GM12891 (cell line): ENCODE results near the gene CDHR3.

Experiments
- DNase-seq: peaks from one replicate; pipeline ENCODE4 v3.0.0; 2011; ENCODE audit warnings: low spot score; ENCODE audit not compliant: insufficient read length
- FAIRE-seq: peaks from 2 replicates; lab custom pipeline; 2011; peaks lifted over from hg19 to GRCh38; lab: Jason Lieb, UNC
- PAX5 ChIP-seq: IDR thresholded peaks from 2 replicates; pipeline ENCODE4 v1.6.1; 2011; ENCODE audit warnings: low read length, moderate library complexity, mild to moderate bottlenecking; ENCODE audit not compliant: insufficient read depth, severe bottlenecking
- POLR2A ChIP-seq: IDR thresholded peaks from 2 replicates; pipeline ENCODE4 v1.6.1; 2011; ENCODE audit warnings: low read depth, low read length, control low read depth
- POLR2AphosphoS5 ChIP-seq: IDR thresholded peaks from 2 replicates; pipeline ENCODE4 v1.6.1; 2011; ENCODE audit warnings: low read depth, low read length, control low read depth
- POU2F2 ChIP-seq: IDR thresholded peaks from 2 replicates; pipeline ENCODE4 v1.6.1; 2011; ENCODE audit warnings: low read depth, mild to moderate bottlenecking, control low read depth, low read length, moderate library complexity
- SPI1 ChIP-seq: IDR thresholded peaks from 2 replicates; pipeline ENCODE4 v1.6.1; 2011; ENCODE audit warnings: low read depth, low read length, control low read depth
- TAF1 ChIP-seq: IDR thresholded peaks from 2 replicates; pipeline ENCODE4 v1.6.1; 2011; ENCODE audit warnings: low read depth, low read length, control low read depth

The CDHR3 gene

DNA sequence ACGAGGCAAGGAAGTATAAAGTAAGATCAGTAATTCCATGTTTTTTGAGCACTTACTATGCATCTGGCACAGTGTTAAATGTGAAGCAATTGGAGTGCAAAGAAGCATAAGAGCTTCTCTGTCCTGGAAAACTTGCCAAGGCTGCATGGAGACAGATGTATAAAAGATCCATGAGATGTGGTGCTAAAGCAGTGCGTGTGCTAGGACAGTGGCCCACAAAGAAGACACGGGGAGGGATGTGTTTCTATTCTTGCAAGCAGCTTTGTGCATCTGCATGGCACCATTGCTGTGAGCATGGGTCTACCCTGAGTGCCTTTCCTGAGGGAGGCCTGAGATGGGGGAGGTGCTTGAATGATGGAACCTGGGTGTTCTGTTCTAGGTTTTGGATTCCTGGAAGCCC, 5.1 kb upstream of the CDHR3 start:
- DNase-seq: no peak
- no peak for FAIRE-seq
- TF ChIP-seq POU2F2 (no peak), POLR2A (no peak), SPI1 (no peak)

DNA sequence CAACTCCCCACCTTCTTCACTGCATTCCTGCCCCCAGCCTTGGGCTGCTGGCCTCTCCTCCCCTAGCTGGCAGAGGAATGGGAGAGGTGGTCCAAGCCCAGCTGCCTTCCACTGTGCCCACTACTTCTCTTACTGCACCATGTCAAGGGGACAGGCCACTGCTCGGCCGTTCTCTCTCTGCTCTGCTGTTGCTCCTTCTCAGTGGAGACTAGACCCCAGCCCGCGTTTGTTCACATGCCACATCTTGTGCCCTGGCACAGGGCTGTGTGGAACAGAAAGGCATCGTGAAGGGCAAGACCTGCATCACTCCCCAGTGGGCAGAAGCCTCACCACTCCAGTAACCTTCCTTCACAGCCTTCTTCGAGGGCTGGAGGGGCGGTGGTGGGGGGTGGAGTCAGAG, 711 bp upstream of the CDHR3 start:
- TF ChIP-seq POU2F2: no peak
- TF ChIP-seq TAF1: no peak
- no peak for TF ChIP-seq POLR2A
- no peak for TF ChIP-seq SPI1
- TF ChIP-seq PAX5: no peak
- TF ChIP-seq POLR2AphosphoS5: no peak
- FAIRE-seq (no peak), DNase-seq (no peak)

DNA sequence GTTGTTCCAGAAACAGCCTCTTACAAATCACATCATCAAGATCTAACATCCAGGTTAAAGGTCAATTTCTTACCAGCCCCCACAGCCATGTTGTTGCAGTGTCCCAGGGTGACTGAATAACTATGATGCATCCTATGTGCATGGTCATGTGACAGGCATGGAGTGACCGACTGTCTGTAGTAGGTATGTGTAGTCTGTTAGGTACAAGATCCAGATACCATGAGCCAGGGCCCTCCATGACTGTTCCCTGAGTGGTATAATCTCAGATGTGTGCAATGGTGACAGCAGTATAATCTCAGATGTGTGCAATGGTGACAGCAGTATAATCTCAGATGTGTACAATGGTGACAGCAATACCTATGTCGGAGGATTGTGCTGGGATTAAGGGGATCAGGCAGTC, 8.8 kb downstream of the CDHR3 start:
- FAIRE-seq (no peak), DNase-seq (no peak)
- no peak for TF ChIP-seq POLR2A

DNA sequence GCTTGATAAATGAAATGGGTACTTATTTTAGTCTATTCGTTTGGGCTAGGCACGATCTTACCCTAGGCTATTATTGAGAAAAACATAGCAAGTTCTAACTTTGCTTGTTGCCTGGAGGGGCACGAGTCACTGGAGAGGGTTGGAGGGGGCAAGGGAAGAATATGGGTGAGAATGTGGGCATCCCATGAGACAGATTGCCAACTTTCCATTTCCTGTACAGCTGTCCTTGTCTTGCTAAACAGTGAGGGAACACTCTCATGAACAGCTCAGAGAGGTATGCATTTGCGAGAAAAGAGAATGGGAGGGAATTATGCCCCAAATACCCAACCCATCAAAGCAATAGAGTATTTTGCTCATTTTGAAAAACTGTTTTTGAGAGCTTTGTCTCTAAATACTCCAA, 9.2 kb downstream of the CDHR3 start:
- no peak for DNase-seq
- no peak for FAIRE-seq
- TF ChIP-seq SPI1: no peak
- TF ChIP-seq PAX5: no peak
- TF ChIP-seq POLR2A: no peak
- TF ChIP-seq POU2F2: no peak
- TF ChIP-seq POLR2AphosphoS5: no peak
- TF ChIP-seq TAF1: no peak

DNA sequence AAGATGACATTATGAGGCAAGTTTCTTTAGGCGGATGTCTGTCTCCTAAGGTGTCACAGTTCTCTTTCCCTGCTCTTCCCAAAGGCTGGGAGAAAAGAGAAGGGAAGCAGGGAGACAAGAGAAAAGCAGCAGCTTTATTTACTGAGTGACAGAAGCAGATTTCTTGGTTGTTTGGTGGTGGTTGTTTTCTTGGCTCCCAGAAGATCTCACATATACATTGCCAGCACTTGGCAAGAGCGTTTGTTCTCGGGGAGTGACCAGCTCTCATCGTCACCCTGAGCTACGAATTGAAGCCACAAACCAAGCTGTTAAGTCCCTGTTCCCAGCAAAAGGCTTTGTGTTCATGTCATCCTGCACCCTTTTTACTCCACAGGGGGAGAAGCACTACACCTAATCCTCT, 11.4 kb downstream of the CDHR3 start:
- DNase-seq (no peak), FAIRE-seq (no peak)
- TF ChIP-seq POLR2AphosphoS5 (no peak), TAF1 (no peak), POLR2A (no peak), PAX5 (no peak)

DNA sequence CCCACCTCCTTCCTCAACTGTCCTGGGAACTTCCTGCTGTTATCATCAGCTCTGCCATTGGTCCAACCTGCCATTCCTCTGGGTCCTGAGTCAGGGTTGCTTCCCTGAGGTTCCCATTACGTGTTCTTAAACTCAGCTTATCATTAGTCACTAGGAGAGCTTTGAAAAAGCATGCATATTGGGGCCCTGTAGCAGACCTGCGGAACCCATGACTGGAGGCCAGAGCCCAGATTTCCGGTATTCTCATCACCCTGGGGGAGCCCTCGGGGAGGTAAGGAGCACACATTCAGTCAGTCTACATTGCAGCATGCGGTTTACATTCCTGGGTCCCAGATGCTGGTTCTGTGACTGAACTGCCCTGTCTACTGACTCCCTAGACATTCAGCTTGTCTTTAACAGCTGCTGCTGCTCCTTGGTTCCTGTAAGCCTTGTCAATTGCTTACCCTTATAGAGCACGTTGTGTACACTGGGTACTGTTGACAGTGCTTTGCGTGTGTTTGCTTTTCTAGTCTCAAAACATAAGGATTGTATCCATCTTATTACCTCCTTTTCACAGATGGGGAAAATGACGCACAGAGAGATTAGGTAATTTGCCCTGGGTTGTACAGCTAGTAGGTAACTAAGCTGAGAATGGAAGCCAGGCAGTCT, 12.8 kb downstream of the CDHR3 start:
- FAIRE-seq: no peak
- DNase-seq: no peak
- no peak for TF ChIP-seq TAF1
- no peak for TF ChIP-seq POLR2A
- TF ChIP-seq POLR2AphosphoS5: no peak
- TF ChIP-seq POU2F2: no peak
- no peak for TF ChIP-seq SPI1
- no peak for TF ChIP-seq PAX5

DNA sequence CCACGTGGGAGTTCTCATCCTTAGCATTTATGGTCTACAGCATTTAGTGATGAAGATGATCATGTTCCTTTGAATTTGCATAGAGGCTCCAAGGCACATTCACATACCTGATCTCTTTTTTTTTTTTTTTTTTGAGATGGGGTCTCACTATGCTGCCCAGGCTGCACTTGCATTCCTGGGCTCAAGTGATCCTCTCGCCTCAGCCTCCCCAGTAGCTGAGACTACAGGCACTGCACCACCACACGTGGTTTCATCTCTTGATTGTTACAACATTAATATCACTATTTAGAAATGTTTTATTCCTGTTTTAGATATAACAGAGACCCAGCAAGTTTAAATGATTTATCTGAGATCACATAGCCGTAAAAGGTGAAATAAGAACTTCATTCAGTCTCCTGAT, 13.8 kb downstream of the CDHR3 start:
- TF ChIP-seq PAX5 (no peak), POU2F2 (no peak), SPI1 (no peak), POLR2A (no peak), POLR2AphosphoS5 (no peak), TAF1 (no peak)
- FAIRE-seq (no peak), DNase-seq (no peak)

DNA sequence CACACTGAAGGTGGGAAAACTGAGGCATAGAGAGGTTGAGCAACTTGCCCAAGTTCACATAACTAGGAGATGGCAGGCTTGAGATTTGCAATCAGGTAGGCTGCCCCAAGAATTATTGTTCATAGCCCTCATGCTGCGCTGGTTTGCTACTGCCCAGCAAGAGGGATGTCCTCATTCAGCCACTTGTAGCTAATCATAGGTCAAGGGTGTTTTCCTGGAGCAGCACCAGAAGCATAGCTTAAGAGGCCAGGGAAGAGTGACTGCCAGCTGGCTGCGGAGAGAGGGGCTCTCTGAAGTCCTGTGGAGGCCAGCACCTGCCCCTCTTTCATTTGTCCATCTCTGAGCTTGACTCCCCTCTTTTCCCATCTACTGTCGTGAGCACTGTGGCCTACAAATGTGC, 15.0 kb downstream of the CDHR3 start:
- no peak for DNase-seq
- no peak for FAIRE-seq
- TF ChIP-seq TAF1 (no peak), POLR2A (no peak), PAX5 (no peak), POLR2AphosphoS5 (no peak), SPI1 (no peak), POU2F2 (no peak)

DNA sequence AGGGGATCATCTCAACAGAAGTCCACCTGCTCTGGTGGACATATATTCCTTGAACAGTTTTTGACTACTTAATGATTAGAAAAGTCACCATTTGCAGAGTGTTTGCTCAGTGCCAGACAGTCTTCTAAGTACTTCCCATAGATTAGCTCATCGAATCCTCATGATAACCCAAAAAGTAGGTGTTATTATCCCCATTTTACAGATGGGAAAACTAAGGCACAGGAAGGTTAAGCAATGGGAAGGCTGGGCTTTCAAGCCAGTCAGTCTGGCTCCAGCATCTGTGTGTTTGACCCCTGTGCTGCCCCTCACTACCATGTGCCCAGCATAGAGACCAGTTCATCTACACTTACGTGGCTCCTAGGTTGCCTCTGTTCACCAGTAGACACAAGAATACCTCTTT, 15.9 kb downstream of the CDHR3 start:
- FAIRE-seq (no peak), DNase-seq (no peak)
- TF ChIP-seq POU2F2 (no peak), POLR2A (no peak), TAF1 (no peak), POLR2AphosphoS5 (no peak), PAX5 (no peak), SPI1 (no peak)

DNA sequence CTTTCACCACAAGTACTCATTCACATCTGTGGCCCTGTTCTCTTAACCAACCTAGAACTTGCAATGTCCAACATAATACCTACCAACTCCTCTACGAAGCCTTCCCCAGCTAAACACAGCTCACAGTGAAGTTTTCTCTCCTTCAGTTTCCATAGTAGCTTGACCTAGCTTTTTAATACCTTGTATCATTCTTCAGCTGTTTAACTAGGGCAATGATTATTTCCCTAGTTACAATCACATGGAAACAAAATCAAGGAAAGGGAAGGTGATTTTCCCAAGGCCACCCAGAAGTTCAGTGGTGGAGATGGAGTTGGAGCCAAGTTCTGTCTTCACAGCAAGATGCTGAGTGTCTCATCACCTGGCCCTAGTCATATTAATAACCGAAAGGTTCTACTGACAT, 16.3 kb downstream of the CDHR3 start:
- no peak for FAIRE-seq
- DNase-seq: no peak
- TF ChIP-seq POU2F2: no peak
- TF ChIP-seq POLR2AphosphoS5: no peak
- no peak for TF ChIP-seq SPI1
- no peak for TF ChIP-seq PAX5
- no peak for TF ChIP-seq POLR2A
- no peak for TF ChIP-seq TAF1
